Stimulated activated naive B cell treated with anti-CD40 and anti-IgM and Interleukin-4, amounts not matched to agents 10 μg/mL and 1 μg/mL and 100 μg/mL, for 72 hours (primary cell): ENCODE data around the gene CCDC69.

Source experiments
- ATAC-seq, 2 donors: fragments of 150-1000 bp; cut with Tn5 transposase; replicated peaks; 2 replicates each; pipeline ENCODE4 v1.10.0; 2021; ENCODE audit warnings: moderate library complexity in 1 of 2
- DNase-seq: peaks from one replicate; pipeline ENCODE4 v3.0.0; 2021
- H3K27ac Mint-ChIP-seq: one replicate; pipeline ENCODE4 v1.8.0; 2022; ENCODE audit warnings: mild to moderate bottlenecking, mixed read lengths
- H3K27me3 Mint-ChIP-seq, 2 donors: one replicate each; pipeline ENCODE4 v1.8.0; 2022; ENCODE audit warnings: mixed read lengths in 2 of 2
- H3K36me3 Mint-ChIP-seq, 2 donors: one replicate each; pipeline ENCODE4 v1.8.0; 2022; ENCODE audit warnings: mixed read lengths in 2 of 2, mild to moderate bottlenecking in 1 of 2
- H3K4me1 Mint-ChIP-seq, 2 donors: one replicate each; pipeline ENCODE4 v1.8.0; 2022; ENCODE audit warnings: mixed read lengths in 2 of 2, mild to moderate bottlenecking in 1 of 2
- H3K4me3 Mint-ChIP-seq, 2 donors: one replicate each; pipeline ENCODE4 v1.8.0; 2022; ENCODE audit warnings: mild to moderate bottlenecking in 2 of 2, mixed read lengths in 2 of 2, moderate library complexity in 1 of 2
- H3K9me3 Mint-ChIP-seq, 2 donors: one replicate each; pipeline ENCODE4 v1.8.0; 2022; ENCODE audit warnings: mixed read lengths in 2 of 2, mild to moderate bottlenecking in 1 of 2

The CCDC69 gene

GRCh38 chr5:151222790-151223446 is 974 bp downstream of the CCDC69 start:
- peak; percentile 47 for DNase-seq
- H3K9me3 Mint-ChIP-seq: no peaks in the 10 kb centered on the region
- peaks cover 30 to 33% of the 10 kb centered on the region in 2 donors for H3K36me3 Mint-ChIP-seq
- peak overlapping the region; percentile 89 for H3K27ac Mint-ChIP-seq
- no peaks in the 10 kb centered on the region for H3K27me3 Mint-ChIP-seq
- H3K4me3 Mint-ChIP-seq: peak overlapping the region; percentile 85 to 89
- peak; percentile 75 to 82 for ATAC-seq
- peaks cover 52 to 75% of the 10 kb centered on the region in 2 donors for H3K4me1 Mint-ChIP-seq

GRCh38 chr5:151222054-151222789 is 1.7 kb downstream of the CCDC69 start:
- peaks cover 57 to 75% of the 10 kb centered on the region in 2 donors for H3K4me1 Mint-ChIP-seq
- no peak for ATAC-seq

GRCh38 chr5:151221574-151221973 is 2.3 kb downstream of the CCDC69 start:
- Mint-ChIP-seq H3K4me1 (peaks cover 60 to 82% of the 10 kb centered on the region in 2 donors), H3K9me3 (no peaks in the 10 kb centered on the region), H3K27ac (peak overlapping the region; percentile 79), H3K27me3 (no peaks in the 10 kb centered on the region), H3K4me3 (peak overlapping the region; percentile 85 to 89), H3K36me3 (peaks cover 39 to 44% of the 10 kb centered on the region in 2 donors)
- no peak for ATAC-seq
- no peak for DNase-seq

More at GRCh38 chr5:151222054-151222789, 1.7 kb downstream of the CCDC69 start:
- Mint-ChIP-seq H3K27ac (peak overlapping the region; percentile 89), H3K9me3 (no peaks in the 10 kb centered on the region), H3K36me3 (peaks cover 35 to 40% of the 10 kb centered on the region in 2 donors), H3K27me3 (no peaks in the 10 kb centered on the region), H3K4me3 (peak overlapping the region; percentile 85 to 89)
- no peak for DNase-seq

GRCh38 chr5:151219789-151220188 is 4.1 kb downstream of the CCDC69 start:
- H3K27ac Mint-ChIP-seq: peak overlapping the region; percentile 65

GRCh38 chr5:151219138-151219537 is 4.8 kb downstream of the CCDC69 start:
- Mint-ChIP-seq H3K4me1 (peaks cover 72 to 94% of the 10 kb centered on the region in 2 donors), H3K9me3 (no peaks in the 10 kb centered on the region), H3K27me3 (no peaks in the 10 kb centered on the region), H3K27ac (peak overlapping the region; percentile 21), H3K4me3 (peak overlapping the region; percentile 1 to 51), H3K36me3 (peaks cover 51 to 59% of the 10 kb centered on the region in 2 donors)
- ATAC-seq (no peak), DNase-seq (no peak)

More at GRCh38 chr5:151219789-151220188, 4.1 kb downstream of the CCDC69 start:
- Mint-ChIP-seq H3K4me1 (peaks cover 67 to 93% of the 10 kb centered on the region in 2 donors), H3K4me3 (peak overlapping the region; percentile 15 to 17), H3K9me3 (no peaks in the 10 kb centered on the region), H3K27me3 (no peaks in the 10 kb centered on the region), H3K36me3 (peaks cover 51 to 55% of the 10 kb centered on the region in 2 donors)
- ATAC-seq: no peak
- no peak for DNase-seq

- peak overlapping the region; percentile 59 to 60 for H3K4me3 Mint-ChIP-seq
- peaks cover 75 to 100% of the 10 kb centered on the region in 2 donors for H3K4me1 Mint-ChIP-seq
- DNase-seq (no peak), ATAC-seq (no peak)
- peaks cover 54 to 65% of the 10 kb centered on the region in 2 donors for H3K36me3 Mint-ChIP-seq
- no peaks in the 10 kb centered on the region for H3K9me3 Mint-ChIP-seq
- peak overlapping the region; percentile 93 for H3K27ac Mint-ChIP-seq
- H3K27me3 Mint-ChIP-seq: no peaks in the 10 kb centered on the region
These were observed 5.7 kb downstream of the CCDC69 start for GRCh38 chr5:151218177-151218576.

- DNase-seq: no peak
- peaks cover 73 to 96% of the 10 kb centered on the region in 2 donors for H3K4me1 Mint-ChIP-seq
- H3K36me3 Mint-ChIP-seq: peaks cover 56 to 73% of the 10 kb centered on the region in 2 donors
- ATAC-seq: no peak
- H3K27me3 Mint-ChIP-seq: no peaks in the 10 kb centered on the region
- peak overlapping the region; percentile 89 for H3K27ac Mint-ChIP-seq
- peak overlapping the region in 1 of 2 donors; percentile 66 for H3K4me3 Mint-ChIP-seq
- H3K9me3 Mint-ChIP-seq: no peaks in the 10 kb centered on the region
These were observed 7.1 kb downstream of the CCDC69 start for GRCh38 chr5:151216781-151217180.

- no peaks in the 10 kb centered on the region for H3K27me3 Mint-ChIP-seq
These were observed 8.4 kb downstream of the CCDC69 start for GRCh38 chr5:151215546-151215880.

GRCh38 chr5:151214614-151215545 is 9.0 kb downstream of the CCDC69 start:
- Mint-ChIP-seq H3K27ac (peak overlapping the region; percentile 95), H3K4me1 (peaks cover 61 to 91% of the 10 kb centered on the region in 2 donors), H3K36me3 (peaks cover 38 to 63% of the 10 kb centered on the region in 2 donors), H3K4me3 (peak overlapping the region; percentile 79 to 83), H3K27me3 (no peaks in the 10 kb centered on the region), H3K9me3 (no peaks in the 10 kb centered on the region)
- DNase-seq (peak; percentile 77), ATAC-seq (peak; percentile 63 to 73)

More at GRCh38 chr5:151215546-151215880, 8.4 kb downstream of the CCDC69 start:
- Mint-ChIP-seq H3K27ac (peak overlapping the region; percentile 95), H3K4me1 (peaks cover 67 to 96% of the 10 kb centered on the region in 2 donors), H3K36me3 (peaks cover 44 to 69% of the 10 kb centered on the region in 2 donors), H3K9me3 (no peaks in the 10 kb centered on the region), H3K4me3 (peak overlapping the region; percentile 31 to 83)
- DNase-seq (no peak), ATAC-seq (no peak)

- DNase-seq (peak; percentile 77), ATAC-seq (peak; percentile 77 to 80)
- H3K36me3 Mint-ChIP-seq: peaks cover 35 to 57% of the 10 kb centered on the region in 2 donors
- peak overlapping the region; percentile 79 to 83 for H3K4me3 Mint-ChIP-seq
- H3K4me1 Mint-ChIP-seq: peaks cover 56 to 89% of the 10 kb centered on the region in 2 donors
- peak overlapping the region; percentile 95 for H3K27ac Mint-ChIP-seq
- no peaks in the 10 kb centered on the region for H3K9me3 Mint-ChIP-seq
- H3K27me3 Mint-ChIP-seq: no peaks in the 10 kb centered on the region
These were observed 9.9 kb downstream of the CCDC69 start for GRCh38 chr5:151213803-151214613.

GRCh38 chr5:151212406-151212798 is 11.5 kb downstream of the CCDC69 start:
- peaks cover 54 to 89% of the 10 kb centered on the region in 2 donors for H3K4me1 Mint-ChIP-seq
- H3K4me3 Mint-ChIP-seq: peak overlapping the region; percentile 67 to 77
- H3K9me3 Mint-ChIP-seq: peaks cover 0 to 2% of the 10 kb centered on the region in 2 donors
- peak overlapping the region; percentile 94 for H3K27ac Mint-ChIP-seq
- peak; percentile 2 to 5 for ATAC-seq
- DNase-seq: no peak
- peaks cover 30 to 48% of the 10 kb centered on the region in 2 donors for H3K36me3 Mint-ChIP-seq
- H3K27me3 Mint-ChIP-seq: no peaks in the 10 kb centered on the region

- no peak for DNase-seq
- Mint-ChIP-seq H3K9me3 (peaks cover 0 to 2% of the 10 kb centered on the region in 2 donors), H3K4me3 (no peak overlapping the region), H3K4me1 (peaks cover 37 to 69% of the 10 kb centered on the region in 2 donors), H3K27ac (peak overlapping the region; percentile 68), H3K36me3 (peaks cover 20 to 36% of the 10 kb centered on the region in 2 donors), H3K27me3 (no peaks in the 10 kb centered on the region)
- ATAC-seq: no peak
These were observed 15.4 kb downstream of the CCDC69 start for GRCh38 chr5:151208481-151208914.

GRCh38 chr5:151205411-151205810 is 18.5 kb downstream of the CCDC69 start:
- Mint-ChIP-seq H3K9me3 (peaks cover 0 to 2% of the 10 kb centered on the region in 2 donors), H3K36me3 (peaks cover 23 to 37% of the 10 kb centered on the region in 2 donors), H3K4me1 (peaks cover 37 to 61% of the 10 kb centered on the region in 2 donors), H3K27ac (peak overlapping the region; percentile 84), H3K4me3 (no peak overlapping the region), H3K27me3 (no peaks in the 10 kb centered on the region)
- no peak for DNase-seq
- ATAC-seq: no peak
